ENCODE measurements around the gene TMED1. TPM values are rescaled to one million over a fixed set of nuclear protein-coding genes. Genes with fewer than 3 reads are reported as not detected.
A peak's percentile ranks its signal among the peaks of the same experiment; 100 is the strongest.

TMED1 gene
- total and polyA plus RNA-seq, 2 of the 13 experiments (the other 11 are each of a cell fraction or from before 2014, with no cell fraction given), result 48.3 to 51.8 TPM

- TF ChIP-seq THAP7 (CRISPR knock-in tag; IDR thresholded peaks at IDR 0.05) (0 out of 2 replicates have a peak, but pooled peaks have one; percentile 60), ZNF800 (CRISPR knock-in tag; IDR thresholded peaks at IDR 0.05) (0 out of 2 replicates have a peak, but pooled peaks have one; percentile 32), NR2F6 (IDR thresholded peaks at IDR 0.05) (no peak), NR2F6 (CRISPR knock-in tag; IDR thresholded peaks at IDR 0.05) (0 out of 2 replicates have a peak, but pooled peaks have one; percentile 5), KAT8 (CRISPR knock-in tag; IDR thresholded peaks at IDR 0.05) (peak; percentile 87), FOSL2 (CRISPR knock-in tag; IDR thresholded peaks at IDR 0.05) (no peak), NFAT5 (CRISPR knock-in tag; IDR thresholded peaks at IDR 0.05) (peak; percentile 65; the same call in 1 of the 2 replicates), ZNF780A (CRISPR knock-in tag; IDR thresholded peaks at IDR 0.05) (no peak), DMAP1 (CRISPR knock-in tag; IDR thresholded peaks at IDR 0.05) (0 out of 2 replicates have a peak, but pooled peaks have one; percentile 14), MAX (IDR thresholded peaks at IDR 0.05) (peak; percentile 99), ZBTB40 (IDR thresholded peaks at IDR 0.05) (no peak), ZBTB40 (CRISPR knock-in tag; IDR thresholded peaks at IDR 0.05) (peak; percentile 58)
Observed at GRCh38 chr19:10836479-10837330, 693 bp upstream of the TMED1 start (continued).
